Thyroid gland (tissue), 4 donors: Measurements from ENCODE around the gene NUP93. TPM values are rescaled to one million over a fixed set of nuclear protein-coding genes. Genes with fewer than 3 reads are reported as not detected.

Source experiments
- DNase-seq, 2 donors: peaks; one replicate each; pipeline ENCODE4 v3.0.0-alpha.2; 2019
- H3K27ac ChIP-seq, 3 donors: fragments of 200-600 bp; sonication (generic); 1 replicate in 2 of 3; 2 replicates in 1 of 3; pipeline ENCODE4 v1.5.1; 2016 to 2019; ENCODE audit warnings: mild to moderate bottlenecking in 1 of 3, moderate library complexity in 1 of 3
- H3K27me3 ChIP-seq: fragments of 200-600 bp; sonication (generic); one replicate; pipeline ENCODE4 v1.5.1; 2019
- H3K36me3 ChIP-seq, 2 donors: fragments of 200-600 bp; sonication (generic); one replicate each; pipeline ENCODE4 v1.5.1; 2016 to 2019
- H3K4me1 ChIP-seq, 2 donors: fragments of 200-600 bp; sonication (generic); one replicate each; pipeline ENCODE4 v1.5.1; 2017 to 2019
- H3K4me3 ChIP-seq, 3 donors: fragments of 200-600 bp; sonication (generic); replicated peaks in 1 of 3; 1 replicate in 2 of 3; 2 replicates in 1 of 3; pipeline ENCODE4 v1.5.1; 2016; ENCODE audit warnings: mild to moderate bottlenecking in 1 of 3
- H3K9me3 ChIP-seq: fragments of 200-600 bp; sonication (generic); one replicate; pipeline ENCODE4 v1.5.1; 2017
- CTCF ChIP-seq, 6 experiments: fragments of 200-600 bp in 3 of 6; fragments of 450-650 bp in 3 of 6; sonication (generic) in 3 of 6; IDR thresholded peaks; one replicate each; pipeline ENCODE4 v1.5.1; 2016 to 2019; ENCODE audit warnings: antibody characterized with exemption in 6 of 6, mild to moderate bottlenecking in 2 of 6, inconsistent platforms in 1 of 6, moderate library complexity in 1 of 6
- POLR2A ChIP-seq, 2 donors: fragments of 450-650 bp; IDR thresholded peaks; one replicate each; pipeline ENCODE4 v1.6.1; 2017; ENCODE audit warnings: antibody characterized with exemption in 2 of 2, mild to moderate bottlenecking in 2 of 2, moderate library complexity in 1 of 2
- WGBS, 2 donors: methylation state at CpG; one replicate each; pipeline ENCODE4 v1.1.5; 2017; 5-methylcytosine and 5-hydroxymethylcytosine counted together
- intact Hi-C: fragments of 100-400 bp; cut with DNase I; formaldehyde crosslinking; loops from one replicate; pipeline ENCODE4 v1.15.1; 2023
- total RNA-seq, 4 donors: library from RNA; depleted of rRNA; stranded (reverse); fragments of >200 nt; gene quantifications; one replicate each; pipeline ENCODE4 v1.2.3, GENCODE V29; 2016

The NUP93 gene
- total RNA-seq, 4 donors from 2014 or later, result 70.1 to 150 (median 97.4) TPM

GRCh38 chr16:56774016-56774680 is 44.2 kb downstream of the NUP93 start:
- Histone ChIP-seq H3K36me3 (no peaks in the 10 kb centered on the region), H3K27ac (no peak overlapping the region), H3K4me3 (no peak overlapping the region), H3K27me3 (no peaks in the 10 kb centered on the region), H3K9me3 (no peaks in the 10 kb centered on the region), H3K4me1 (peaks cover 23 to 30% of the 10 kb centered on the region in 2 donors)
- TF ChIP-seq CTCF (IDR thresholded peaks at IDR 0.05) (no peak), POLR2A (IDR thresholded peaks at IDR 0.05) (no peak)
- no peak for DNase-seq
- WGBS, 2 donors, result 95% methylated on average over 2 of the region's 2 CpGs
- intact Hi-C loops, result no loop called here

GRCh38 chr16:56775162-56775561 is 45.2 kb downstream of the NUP93 start:
- Histone ChIP-seq H3K36me3 (no peaks in the 10 kb centered on the region), H3K27ac (no peak overlapping the region), H3K27me3 (no peaks in the 10 kb centered on the region), H3K9me3 (no peaks in the 10 kb centered on the region), H3K4me3 (no peak overlapping the region), H3K4me1 (peaks cover 17 to 20% of the 10 kb centered on the region in 2 donors)
- 76% methylated on average over 4 of the region's 4 CpGs for WGBS, 2 donors
- intact Hi-C loops, result no loop called here
- TF ChIP-seq POLR2A (IDR thresholded peaks at IDR 0.05) (no peak), CTCF (IDR thresholded peaks at IDR 0.05) (no peak)
- no peak for DNase-seq

GRCh38 chr16:56776562-56776961 is 46.6 kb downstream of the NUP93 start:
- peak; percentile 81 to 87 for DNase-seq
- no peaks in the 10 kb centered on the region for H3K9me3 ChIP-seq
- H3K27me3 ChIP-seq, result no peaks in the 10 kb centered on the region
- peak overlapping the region in 2 of 3 donors; percentile 0 to 30 for H3K27ac ChIP-seq
- WGBS, 2 donors, result 9 to 10% methylated on average over 1 of the region's 1 CpG
- intact Hi-C loops, result no loop called here
- H3K4me3 ChIP-seq, result no peak overlapping the region
- no peaks in the 10 kb centered on the region for H3K36me3 ChIP-seq
- H3K4me1 ChIP-seq, result peaks cover 17% of the 10 kb centered on the region in 2 donors
- no peak for TF ChIP-seq CTCF (IDR thresholded peaks at IDR 0.05)
- TF ChIP-seq POLR2A (IDR thresholded peaks at IDR 0.05), result no peak

GRCh38 chr16:56777001-56777400 is 47.1 kb downstream of the NUP93 start:
- TF ChIP-seq POLR2A (IDR thresholded peaks at IDR 0.05) (no peak), CTCF (IDR thresholded peaks at IDR 0.05) (no peak)
- H3K9me3 ChIP-seq, result no peaks in the 10 kb centered on the region
- DNase-seq, result no peak
- H3K4me1 ChIP-seq, result peaks cover 17% of the 10 kb centered on the region in 2 donors
- no peak overlapping the region for H3K4me3 ChIP-seq
- no peaks in the 10 kb centered on the region for H3K36me3 ChIP-seq
- intact Hi-C loops, result no loop called here
- no peaks in the 10 kb centered on the region for H3K27me3 ChIP-seq
- peak overlapping the region in 2 of 3 donors; percentile 0 to 29 for H3K27ac ChIP-seq
- WGBS, 2 donors, result 88 to 90% methylated on average over 5 of the region's 5 CpGs

GRCh38 chr16:56777482-56777881 is 47.6 kb downstream of the NUP93 start:
- no peak overlapping the region for H3K4me3 ChIP-seq
- TF ChIP-seq CTCF (IDR thresholded peaks at IDR 0.05), result no peak
- no peak for TF ChIP-seq POLR2A (IDR thresholded peaks at IDR 0.05)
- DNase-seq, result no peak
- no peaks in the 10 kb centered on the region for H3K9me3 ChIP-seq
- no peak overlapping the region for H3K27ac ChIP-seq
- intact Hi-C loops, result no loop called here
- no peaks in the 10 kb centered on the region for H3K27me3 ChIP-seq
- H3K4me1 ChIP-seq, result peaks cover 17% of the 10 kb centered on the region in 2 donors
- WGBS, 2 donors, result 79 to 97% methylated on average over 5 of the region's 5 CpGs
- H3K36me3 ChIP-seq, result no peaks in the 10 kb centered on the region
